Measurements from ENCODE around the gene ERC2.

DNA sequence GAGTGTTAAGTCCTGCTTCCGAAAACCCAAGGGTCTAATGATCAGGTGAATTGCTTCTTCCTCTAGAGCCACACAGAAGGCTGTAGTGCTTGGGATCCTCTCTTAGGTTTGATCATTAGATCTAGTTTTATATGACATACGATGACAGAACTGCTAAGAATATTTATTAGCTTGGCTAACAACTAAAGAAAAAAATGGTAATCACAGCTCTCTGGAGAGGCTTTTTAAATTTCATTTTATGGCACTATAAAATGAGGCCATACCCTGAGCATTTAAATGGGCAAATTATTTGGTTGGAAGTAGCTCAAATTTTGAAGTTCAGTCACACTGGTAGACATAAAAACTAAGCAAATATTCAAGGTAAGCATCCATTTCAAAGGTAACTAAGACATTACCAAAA lies 498.6 kb downstream of the ERC2 start:
- TF ChIP-seq, protein P1, sequence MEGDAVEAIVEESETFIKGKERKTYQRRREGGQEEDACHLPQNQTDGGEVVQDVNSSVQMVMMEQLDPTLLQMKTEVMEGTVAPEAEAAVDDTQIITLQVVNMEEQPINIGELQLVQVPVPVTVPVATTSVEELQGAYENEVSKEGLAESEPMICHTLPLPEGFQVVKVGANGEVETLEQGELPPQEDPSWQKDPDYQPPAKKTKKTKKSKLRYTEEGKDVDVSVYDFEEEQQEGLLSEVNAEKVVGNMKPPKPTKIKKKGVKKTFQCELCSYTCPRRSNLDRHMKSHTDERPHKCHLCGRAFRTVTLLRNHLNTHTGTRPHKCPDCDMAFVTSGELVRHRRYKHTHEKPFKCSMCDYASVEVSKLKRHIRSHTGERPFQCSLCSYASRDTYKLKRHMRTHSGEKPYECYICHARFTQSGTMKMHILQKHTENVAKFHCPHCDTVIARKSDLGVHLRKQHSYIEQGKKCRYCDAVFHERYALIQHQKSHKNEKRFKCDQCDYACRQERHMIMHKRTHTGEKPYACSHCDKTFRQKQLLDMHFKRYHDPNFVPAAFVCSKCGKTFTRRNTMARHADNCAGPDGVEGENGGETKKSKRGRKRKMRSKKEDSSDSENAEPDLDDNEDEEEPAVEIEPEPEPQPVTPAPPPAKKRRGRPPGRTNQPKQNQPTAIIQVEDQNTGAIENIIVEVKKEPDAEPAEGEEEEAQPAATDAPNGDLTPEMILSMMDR (conservative IDR thresholded peaks at IDR 0.05; ENCODE audit: low read length): no peak
- TF ChIP-seq EZH2phosphoT487 (IDR thresholded peaks at IDR 0.05; ENCODE audit: borderline replicate concordance): no peak
